ENCODE measurements around the gene FOSL2.

FOSL2 gene

DNA sequence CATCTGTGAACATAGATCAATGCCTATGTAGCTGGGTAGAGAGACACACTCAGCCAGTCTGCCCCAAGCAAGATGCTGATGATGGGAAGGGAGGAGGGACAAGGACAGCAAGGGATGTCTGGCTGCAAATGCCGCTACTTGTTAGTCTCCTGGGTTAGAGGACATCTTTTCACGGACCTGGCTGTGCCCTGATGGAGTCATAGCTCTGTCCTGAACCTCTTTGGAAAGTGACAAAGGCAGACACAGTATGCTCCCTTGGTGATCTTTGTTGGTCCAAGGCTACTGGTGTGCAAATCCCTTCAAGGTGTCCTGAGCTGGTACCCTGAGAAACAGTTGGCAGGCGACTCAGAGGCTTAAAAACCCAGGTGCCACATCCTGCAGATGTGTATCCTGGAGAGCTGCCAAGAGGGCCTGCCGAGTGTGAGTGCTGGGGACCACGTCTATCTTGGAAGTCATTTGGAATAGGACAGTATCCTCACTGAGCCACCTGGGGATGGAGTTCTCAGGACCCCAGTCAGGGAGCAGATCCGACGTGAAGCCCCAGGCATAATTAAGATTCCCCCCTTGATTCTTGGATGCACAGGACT is 10.8 kb downstream of the FOSL2 start:
- H3K27ac ChIP-seq = no peak overlapping the region
- peaks cover 71% of the 10 kb centered on the region for H3K36me3 ChIP-seq (replicated peaks)
- H3K4me3 ChIP-seq (ENCODE audit: low read depth, low read length) = no peak overlapping the region
- TF ChIP-seq CTCF (IDR thresholded peaks at IDR 0.05; ENCODE audit: low read depth, low read length, missing control alignments) = no peak
- in situ Hi-C loops (cut with HindIII; ENCODE audit: low pct_ligation_motif_present, low sequenced_read_pairs) = loop anchor here (25.0 kb wide), 1 partner anchor 641 kb away; the partner anchor contains the start of gene MRPL33
- H3K27me3 ChIP-seq (replicated peaks) = no peaks in the 10 kb centered on the region
- no peak for DNase-seq

DNA sequence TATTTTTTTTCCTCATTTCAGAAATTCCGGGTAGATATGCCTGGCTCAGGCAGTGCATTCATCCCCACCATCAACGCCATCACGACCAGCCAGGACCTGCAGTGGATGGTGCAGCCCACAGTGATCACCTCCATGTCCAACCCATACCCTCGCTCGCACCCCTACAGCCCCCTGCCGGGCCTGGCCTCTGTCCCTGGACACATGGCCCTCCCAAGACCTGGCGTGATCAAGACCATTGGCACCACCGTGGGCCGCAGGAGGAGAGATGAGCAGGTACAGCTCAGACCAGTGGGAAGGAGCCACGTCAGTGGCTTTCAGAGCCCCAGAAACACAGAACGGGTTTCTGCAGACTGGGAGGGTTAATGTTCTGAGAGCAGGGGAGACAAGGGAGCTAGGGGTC is 11.4 kb downstream of the FOSL2 start:
- Histone ChIP-seq H3K36me3 (replicated peaks) (peaks cover 73% of the 10 kb centered on the region), H3K27me3 (replicated peaks) (no peaks in the 10 kb centered on the region), H3K27ac (no peak overlapping the region), H3K4me3 (ENCODE audit: low read depth, low read length) (no peak overlapping the region)
- no peak for TF ChIP-seq CTCF (IDR thresholded peaks at IDR 0.05; ENCODE audit: low read depth, low read length, missing control alignments)
- in situ Hi-C loops (cut with HindIII; ENCODE audit: low pct_ligation_motif_present, low sequenced_read_pairs) = loop anchor here (25.0 kb wide), 1 partner anchor 642 kb away; the partner anchor contains the start of gene MRPL33
- DNase-seq = no peak

- no peak overlapping the region for H3K27ac ChIP-seq
- in situ Hi-C loops (cut with HindIII; ENCODE audit: low pct_ligation_motif_present, low sequenced_read_pairs) = loop anchor here (25.0 kb wide), 1 partner anchor 643 kb away; the partner anchor contains the start of gene MRPL33
Observed at GRCh38 chr2:28405537-28405936, 12.9 kb downstream of the FOSL2 start.

DNA sequence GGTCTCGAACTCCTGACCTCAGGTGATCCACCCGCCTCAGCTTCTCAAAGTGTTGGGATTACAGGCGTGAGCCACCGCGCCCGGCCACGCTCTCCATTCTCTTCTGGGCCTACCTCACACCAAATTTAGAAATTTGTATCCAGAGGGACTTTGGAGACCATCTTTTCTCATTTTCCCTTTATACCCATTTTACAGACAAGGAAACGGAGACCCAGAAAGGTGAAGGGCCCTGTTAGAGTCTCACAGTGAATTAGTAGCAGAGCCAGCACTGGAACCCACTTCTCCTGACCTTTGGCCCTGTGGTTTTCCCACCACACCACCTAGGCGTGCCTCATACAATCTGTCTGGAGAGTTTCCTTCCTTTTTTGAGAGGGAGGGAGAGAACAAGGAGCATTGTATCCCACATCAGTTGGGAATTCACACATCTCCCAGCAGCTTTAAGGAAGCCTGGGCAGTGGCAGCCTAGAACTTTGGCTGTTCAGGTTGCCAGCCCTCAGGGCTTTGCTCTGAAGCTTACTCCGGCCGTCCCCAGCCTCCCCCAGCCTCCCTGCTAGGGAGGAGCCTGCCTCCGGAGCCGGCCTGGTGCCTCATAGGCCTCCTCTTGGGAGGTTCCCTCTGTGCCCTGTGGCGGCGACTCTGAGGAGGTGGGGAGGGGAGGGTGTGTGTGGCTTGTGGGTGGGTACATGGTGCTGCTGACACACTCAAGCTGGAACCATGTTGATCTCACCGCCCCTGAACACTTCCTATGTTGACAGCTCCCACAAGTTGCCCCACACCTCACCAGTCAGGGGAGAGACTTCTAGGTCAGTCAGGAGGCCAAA is 13.8 kb downstream of the FOSL2 start:
- TF ChIP-seq CTCF (IDR thresholded peaks at IDR 0.05; ENCODE audit: low read depth, low read length, missing control alignments) = peak; percentile 36
- Histone ChIP-seq H3K27me3 (replicated peaks) (no peaks in the 10 kb centered on the region), H3K27ac (peak overlapping the region; percentile 93), H3K4me3 (ENCODE audit: low read depth, low read length) (no peak overlapping the region), H3K36me3 (replicated peaks) (peaks cover 83% of the 10 kb centered on the region)
- in situ Hi-C loops (cut with HindIII; ENCODE audit: low pct_ligation_motif_present, low sequenced_read_pairs) = loop anchor here (25.0 kb wide), 1 partner anchor 644 kb away; the partner anchor contains the start of gene MRPL33
- peak; percentile 54 for DNase-seq

More at GRCh38 chr2:28405537-28405936, 12.9 kb downstream of the FOSL2 start:
- Histone ChIP-seq H3K27me3 (replicated peaks) (no peaks in the 10 kb centered on the region), H3K4me3 (ENCODE audit: low read depth, low read length) (no peak overlapping the region), H3K36me3 (replicated peaks) (peaks cover 82% of the 10 kb centered on the region)
- no peak for TF ChIP-seq CTCF (IDR thresholded peaks at IDR 0.05; ENCODE audit: low read depth, low read length, missing control alignments)
- DNase-seq = no peak

GRCh38 chr2:28407131-28407975 is 14.7 kb downstream of the FOSL2 start:
- Histone ChIP-seq H3K27ac (peak overlapping the region; percentile 93), H3K36me3 (replicated peaks) (peaks cover 89% of the 10 kb centered on the region), H3K27me3 (replicated peaks) (no peaks in the 10 kb centered on the region), H3K4me3 (ENCODE audit: low read depth, low read length) (no peak overlapping the region)
- in situ Hi-C loops (cut with HindIII; ENCODE audit: low pct_ligation_motif_present, low sequenced_read_pairs) = loop anchor here (25.0 kb wide), 1 partner anchor 645 kb away; the partner anchor contains the start of gene MRPL33
- TF ChIP-seq CTCF (IDR thresholded peaks at IDR 0.05; ENCODE audit: low read depth, low read length, missing control alignments) = no peak
- no peak for DNase-seq

Measured in brain microvascular endothelial cell (primary cell).